Activated naive CD4-positive, alpha-beta T cell treated with anti-CD3 and anti-CD28 coated beads, Interleukin-2, amount 50 U/mL, for 72 hours (primary cell): ENCODE measurements around the gene ASXL1. TPM values are rescaled to one million over a fixed set of nuclear protein-coding genes. Genes with fewer than 3 reads are reported as not detected.
"Not testable (repeated sequence)": the region's sequence is repeated elsewhere in the genome, so short reads cannot be mapped to it uniquely, and the experiment has no call there.

Source experiments
- ATAC-seq, 2 donors: fragments of 150-1000 bp; cut with Tn5 transposase; 2 replicates each; pipeline ENCODE4 v1.10.0; 2021; ENCODE audit warnings: mild to moderate bottlenecking in 2 of 2, moderate library complexity in 2 of 2
- DNase-seq, 2 donors: peaks; one replicate each; pipeline ENCODE4 v3.0.0; 2021 to 2022; ENCODE audit warnings: low spot score in 2 of 2
- H3K27ac Mint-ChIP-seq, 2 donors: one replicate each; pipeline ENCODE4 v1.8.0; 2022; ENCODE audit warnings: mild to moderate bottlenecking in 2 of 2, mixed read lengths in 2 of 2
- H3K36me3 Mint-ChIP-seq, 2 donors: one replicate each; pipeline ENCODE4 v1.8.0; 2022; ENCODE audit warnings: mixed read lengths in 2 of 2
- H3K9me3 Mint-ChIP-seq, 2 donors: one replicate each; pipeline ENCODE4 v1.8.0; 2022; ENCODE audit warnings: mixed read lengths in 2 of 2
- total RNA-seq, 2 donors: library from RNA; stranded (reverse); gene quantifications; one replicate each; pipeline ENCODE4 v1.2.3, GENCODE V29; 2022

Gene ASXL1
- total RNA-seq, 2 donors from 2014 or later: 153 to 195 TPM

- H3K36me3 Mint-ChIP-seq: peaks cover 27 to 33% of the 10 kb centered on the region in 2 donors
- no peak overlapping the region for H3K27ac Mint-ChIP-seq
- no peaks in the 10 kb centered on the region for H3K9me3 Mint-ChIP-seq
- DNase-seq: no peak
- ATAC-seq: no peak
These were observed 27.6 kb upstream of the ASXL1 start for GRCh38 chr20:32330555-32330897.

- no peaks in the 10 kb centered on the region for H3K9me3 Mint-ChIP-seq
- H3K36me3 Mint-ChIP-seq: peaks cover 22 to 24% of the 10 kb centered on the region in 2 donors
- H3K27ac Mint-ChIP-seq: peak overlapping the region; percentile 2 to 93
- peak; percentile 5 to 21 for ATAC-seq
- DNase-seq: no peak
These were observed 25.5 kb upstream of the ASXL1 start for GRCh38 chr20:32332614-32333013.

- Mint-ChIP-seq H3K36me3 (peaks cover 22 to 24% of the 10 kb centered on the region in 2 donors), H3K27ac (peak overlapping the region; percentile 93), H3K9me3 (no peaks in the 10 kb centered on the region)
- peak; percentile 36 to 78 for DNase-seq
- peak; percentile 93 to 95 for ATAC-seq
These were observed 24.7 kb upstream of the ASXL1 start for GRCh38 chr20:32333181-32333987.

GRCh38 chr20:32333988-32334885 lies 23.9 kb upstream of the ASXL1 start:
- H3K9me3 Mint-ChIP-seq: no peaks in the 10 kb centered on the region
- peak overlapping the region; percentile 93 for H3K27ac Mint-ChIP-seq
- H3K36me3 Mint-ChIP-seq: peaks cover 22 to 24% of the 10 kb centered on the region in 2 donors
- peak in 1 of 2 donors; percentile 50 for ATAC-seq
- DNase-seq: peak in 1 of 2 donors; percentile 64

- H3K36me3 Mint-ChIP-seq: peaks cover 18 to 20% of the 10 kb centered on the region in 2 donors
- no peak for ATAC-seq
- no peak for DNase-seq
- H3K9me3 Mint-ChIP-seq: no peaks in the 10 kb centered on the region
- H3K27ac Mint-ChIP-seq: peak overlapping the region in 1 of 2 donors; percentile 69
These were observed 21.2 kb upstream of the ASXL1 start for GRCh38 chr20:32336918-32337347.

GRCh38 chr20:32337937-32338661 lies 20.0 kb upstream of the ASXL1 start:
- H3K36me3 Mint-ChIP-seq: peaks cover 10 to 16% of the 10 kb centered on the region in 2 donors
- no peak for ATAC-seq

GRCh38 chr20:32338665-32339064 lies 19.5 kb upstream of the ASXL1 start:
- Mint-ChIP-seq H3K9me3 (no peaks in the 10 kb centered on the region), H3K27ac (no peak overlapping the region), H3K36me3 (peaks cover 10 to 16% of the 10 kb centered on the region in 2 donors)
- no peak for DNase-seq
- no peak for ATAC-seq

More at GRCh38 chr20:32337937-32338661, 20.0 kb upstream of the ASXL1 start:
- H3K9me3 Mint-ChIP-seq: no peaks in the 10 kb centered on the region
- no peak overlapping the region for H3K27ac Mint-ChIP-seq
- no peak for DNase-seq

- DNase-seq (no peak), ATAC-seq (no peak)
- no peaks in the 10 kb centered on the region for H3K9me3 Mint-ChIP-seq
- peaks cover 9 to 14% of the 10 kb centered on the region in 2 donors for H3K36me3 Mint-ChIP-seq
- no peak overlapping the region for H3K27ac Mint-ChIP-seq
These were observed 19.0 kb upstream of the ASXL1 start for GRCh38 chr20:32339116-32339515.

- not testable (repeated sequence) for H3K9me3 Mint-ChIP-seq, ATAC-seq, H3K27ac Mint-ChIP-seq, H3K36me3 Mint-ChIP-seq, DNase-seq
These were observed 17.1 kb upstream of the ASXL1 start for GRCh38 chr20:32341053-32341452.

- Mint-ChIP-seq H3K36me3 (no peaks in the 10 kb centered on the region), H3K9me3 (no peaks in the 10 kb centered on the region), H3K27ac (peak overlapping the region in 1 of 2 donors; percentile 69)
- ATAC-seq (no peak), DNase-seq (no peak)
These were observed 14.7 kb upstream of the ASXL1 start for GRCh38 chr20:32343439-32343838.

GRCh38 chr20:32344835-32345506 lies 13.2 kb upstream of the ASXL1 start:
- no peak for DNase-seq
- no peak for ATAC-seq
- no peaks in the 10 kb centered on the region for H3K36me3 Mint-ChIP-seq
- H3K27ac Mint-ChIP-seq: no peak overlapping the region
- no peaks in the 10 kb centered on the region for H3K9me3 Mint-ChIP-seq

GRCh38 chr20:32348207-32348606 lies 9.9 kb upstream of the ASXL1 start:
- no peak for DNase-seq
- H3K36me3 Mint-ChIP-seq: no peaks in the 10 kb centered on the region
- H3K9me3 Mint-ChIP-seq: no peaks in the 10 kb centered on the region
- no peak for ATAC-seq
- H3K27ac Mint-ChIP-seq: no peak overlapping the region

- Mint-ChIP-seq H3K36me3 (no peaks in the 10 kb centered on the region), H3K9me3 (no peaks in the 10 kb centered on the region), H3K27ac (no peak overlapping the region)
- no peak for DNase-seq
- ATAC-seq: no peak
These were observed 7.7 kb upstream of the ASXL1 start for GRCh38 chr20:32350421-32350820.

GRCh38 chr20:32352121-32352720 lies 5.9 kb upstream of the ASXL1 start:
- no peak for DNase-seq
- ATAC-seq: no peak
- no peak overlapping the region for H3K27ac Mint-ChIP-seq

GRCh38 chr20:32353848-32354496 lies 4.2 kb upstream of the ASXL1 start:
- H3K36me3 Mint-ChIP-seq: peaks cover 0 to 5% of the 10 kb centered on the region in 2 donors
- H3K27ac Mint-ChIP-seq: peak overlapping the region; percentile 70 to 96
- DNase-seq (no peak), ATAC-seq (no peak)
- no peaks in the 10 kb centered on the region for H3K9me3 Mint-ChIP-seq

More at GRCh38 chr20:32352121-32352720, 5.9 kb upstream of the ASXL1 start:
- Mint-ChIP-seq H3K36me3 (peaks cover 0 to 1% of the 10 kb centered on the region in 2 donors), H3K9me3 (no peaks in the 10 kb centered on the region)
